IPS DF 19.7 (cell line): ENCODE measurements around the gene TIAM1.

ENCODE experiments used
- DNase-seq: peaks from one replicate; pipeline ENCODE4 v3.0.0-alpha.2; 2013; ENCODE audit warnings: low read depth, low spot score

Gene TIAM1

DNA sequence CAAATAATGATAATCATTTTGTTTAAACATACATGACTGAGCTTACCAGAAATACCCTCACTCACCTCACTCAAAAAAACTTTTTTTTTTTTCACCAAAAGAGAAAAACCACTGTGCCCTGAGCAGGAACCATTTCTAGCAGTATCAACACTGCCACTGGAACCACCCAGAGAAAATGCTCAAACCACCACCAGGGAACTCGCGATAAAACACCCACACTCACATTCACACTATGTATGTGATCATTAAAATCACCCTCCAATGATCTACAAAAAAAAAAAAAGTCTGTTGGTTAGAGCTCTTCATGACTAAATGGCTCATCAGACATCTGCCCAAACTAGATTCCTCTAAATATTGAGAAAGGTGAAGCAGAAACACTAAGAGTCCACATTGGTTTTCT lies 11.5 kb downstream of the TIAM1 start:
- DNase-seq = no peak

DNA sequence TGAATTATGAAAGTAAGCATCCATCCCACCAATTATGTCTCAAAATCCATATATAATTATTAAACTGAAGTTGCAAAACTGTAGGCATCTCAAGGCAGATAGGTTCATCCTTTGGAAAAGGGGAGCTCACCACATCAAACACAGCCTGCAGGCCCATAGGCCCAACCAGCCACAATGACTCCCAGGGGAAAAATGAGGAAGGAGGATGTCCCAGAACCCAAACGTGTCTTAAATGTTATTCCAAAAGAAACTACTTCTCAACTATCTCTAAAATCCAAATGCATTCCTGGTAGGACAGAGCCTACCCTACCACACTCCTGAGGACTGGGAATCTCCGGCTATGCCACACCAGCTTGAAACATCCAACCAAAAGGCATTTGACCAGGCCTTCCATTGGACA lies 12.8 kb downstream of the TIAM1 start:
- no peak for DNase-seq

- no peak for DNase-seq
These were observed 13.9 kb downstream of the TIAM1 start for GRCh38 chr21:31330144-31330483.

DNA sequence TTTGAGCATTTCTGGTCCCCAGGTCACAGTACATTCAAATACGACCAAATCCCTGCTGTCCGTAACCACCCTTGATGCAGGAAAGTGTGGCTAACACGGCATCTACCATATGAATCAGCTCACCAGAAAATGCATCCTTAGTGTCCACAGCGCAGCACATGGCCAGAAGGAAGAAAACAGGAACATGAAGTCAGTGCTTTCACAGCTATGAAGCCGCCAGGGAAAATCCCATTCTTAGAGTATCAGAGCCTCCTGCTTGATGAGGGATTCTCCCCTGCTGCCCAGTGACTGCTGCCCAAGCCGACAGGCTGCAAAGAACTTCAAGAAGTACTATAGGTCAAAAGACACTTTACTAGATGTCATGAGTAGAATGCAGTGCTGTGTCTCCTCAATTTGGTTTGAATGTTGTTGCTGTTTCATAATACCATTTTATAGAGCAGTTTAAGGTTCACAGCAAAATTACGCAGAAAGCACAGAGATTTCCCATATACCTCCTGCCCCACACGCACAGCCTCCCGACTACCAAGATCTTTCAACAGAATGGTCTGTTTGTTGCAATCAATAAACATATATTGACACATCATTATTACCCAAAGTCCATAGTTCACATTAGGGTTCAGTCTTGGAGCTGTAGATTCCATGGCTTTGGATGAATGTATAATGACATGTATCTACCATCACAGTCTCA lies 14.5 kb downstream of the TIAM1 start:
- DNase-seq = no peak

DNA sequence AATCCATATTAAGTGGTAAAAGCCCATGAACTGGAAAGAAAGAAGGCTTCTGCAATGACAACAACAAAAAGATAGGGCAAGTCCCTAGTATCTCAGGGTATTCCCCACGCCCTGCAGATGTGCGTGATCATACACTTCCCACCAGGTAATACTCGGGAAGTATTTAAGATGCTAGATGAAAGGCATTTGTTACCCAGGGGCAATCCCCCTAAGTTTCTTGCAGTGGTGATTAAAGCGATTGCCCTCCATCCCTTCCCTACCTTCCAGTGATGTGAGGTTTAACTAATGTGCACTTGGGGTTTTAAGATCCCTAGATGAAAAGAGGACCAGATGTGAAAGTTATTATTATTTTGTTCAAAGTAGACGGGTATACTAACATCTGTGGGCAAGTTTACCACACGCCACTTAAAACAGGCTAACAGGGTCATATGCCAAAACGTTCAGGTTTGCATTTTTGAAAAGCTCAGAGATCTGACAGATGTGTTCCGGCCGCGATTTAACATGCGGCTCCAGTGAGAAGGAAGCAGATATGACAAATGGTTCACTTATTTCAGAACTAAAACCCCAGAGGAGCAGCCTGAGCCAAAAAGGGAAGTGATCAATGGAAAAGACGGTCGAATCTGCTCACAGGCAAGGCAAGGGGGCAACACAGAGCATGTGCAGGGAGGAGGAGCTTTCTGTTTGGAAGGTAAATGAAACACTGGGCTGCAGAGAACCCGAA lies 17.4 kb downstream of the TIAM1 start:
- DNase-seq = no peak

DNA sequence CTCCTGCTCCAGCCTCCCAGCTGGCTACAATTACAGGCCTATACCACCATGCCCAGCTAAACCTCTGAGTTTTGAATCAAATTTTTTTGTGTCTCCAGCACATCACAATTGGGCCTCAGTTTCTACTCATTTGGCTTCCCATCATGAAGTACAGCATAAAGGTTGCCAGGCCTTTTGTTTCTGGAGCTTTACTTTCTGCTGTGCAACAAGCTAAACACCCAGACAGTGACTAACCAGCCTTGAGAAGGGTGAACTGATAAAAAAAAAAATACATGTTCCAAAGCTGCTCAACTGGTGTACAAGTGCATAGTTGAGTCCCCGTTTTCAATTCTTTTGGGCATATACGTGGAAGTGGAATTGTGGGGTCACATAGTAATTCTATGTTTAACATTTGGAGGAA lies 25.1 kb downstream of the TIAM1 start:
- DNase-seq = no peak

GRCh38 chr21:31317688-31318087 lies 26.4 kb downstream of the TIAM1 start:
- no peak for DNase-seq

GRCh38 chr21:31316488-31317169 lies 27.4 kb downstream of the TIAM1 start:
- DNase-seq = no peak

DNA sequence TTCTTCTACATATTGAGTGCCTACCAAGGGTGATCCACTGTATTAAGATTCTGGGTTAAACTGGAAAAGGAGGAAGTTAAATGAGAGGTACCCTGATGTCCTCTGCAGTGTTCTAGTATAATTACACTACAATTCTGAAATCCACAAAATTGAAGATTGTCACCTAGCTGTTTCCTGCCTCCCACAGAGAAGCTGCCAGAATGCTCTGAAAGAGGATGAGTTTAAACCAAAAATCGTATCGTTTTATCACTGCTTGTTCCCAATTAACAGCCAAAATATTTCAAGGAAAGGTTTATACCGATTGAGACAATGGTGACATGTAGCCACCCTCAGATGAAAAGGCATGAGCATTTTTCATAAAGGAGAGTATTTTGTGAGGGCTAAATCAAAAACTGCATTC lies 28.0 kb downstream of the TIAM1 start:
- no peak for DNase-seq

GRCh38 chr21:31310750-31311149 lies 33.3 kb downstream of the TIAM1 start:
- no peak for DNase-seq

- no peak for DNase-seq
These were observed 35.5 kb downstream of the TIAM1 start for GRCh38 chr21:31308584-31308983.

- DNase-seq = no peak
These were observed 38.2 kb downstream of the TIAM1 start for GRCh38 chr21:31305888-31306287.

GRCh38 chr21:31299291-31300147 lies 44.5 kb downstream of the TIAM1 start:
- DNase-seq = no peak

GRCh38 chr21:31298618-31299269 lies 45.3 kb downstream of the TIAM1 start:
- no peak for DNase-seq

GRCh38 chr21:31297806-31298205 lies 46.3 kb downstream of the TIAM1 start:
- DNase-seq = no peak

DNA sequence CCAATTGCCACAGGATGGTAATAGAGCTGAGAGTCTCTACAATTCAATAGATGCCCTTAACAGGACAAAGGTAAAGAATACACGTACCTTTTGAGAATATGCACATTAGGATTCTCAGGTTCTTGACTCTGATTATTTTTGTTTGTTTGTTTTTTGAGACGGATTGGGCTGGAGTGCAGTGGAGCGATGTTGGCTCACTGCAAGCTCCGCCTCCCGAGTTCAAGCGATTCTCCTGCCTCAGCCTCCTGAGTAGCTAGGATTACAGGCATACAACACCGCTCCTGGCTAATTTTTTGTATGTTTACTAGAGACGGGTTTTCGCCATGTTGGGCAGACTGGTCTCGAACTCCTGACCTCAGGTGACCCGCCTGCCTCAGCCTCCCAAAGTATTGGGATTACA lies 48.4 kb downstream of the TIAM1 start:
- no peak for DNase-seq

- no peak for DNase-seq
These were observed 49.4 kb downstream of the TIAM1 start for GRCh38 chr21:31294691-31295090.

- no peak for DNase-seq
These were observed 50.1 kb downstream of the TIAM1 start for GRCh38 chr21:31293986-31294385.

DNA sequence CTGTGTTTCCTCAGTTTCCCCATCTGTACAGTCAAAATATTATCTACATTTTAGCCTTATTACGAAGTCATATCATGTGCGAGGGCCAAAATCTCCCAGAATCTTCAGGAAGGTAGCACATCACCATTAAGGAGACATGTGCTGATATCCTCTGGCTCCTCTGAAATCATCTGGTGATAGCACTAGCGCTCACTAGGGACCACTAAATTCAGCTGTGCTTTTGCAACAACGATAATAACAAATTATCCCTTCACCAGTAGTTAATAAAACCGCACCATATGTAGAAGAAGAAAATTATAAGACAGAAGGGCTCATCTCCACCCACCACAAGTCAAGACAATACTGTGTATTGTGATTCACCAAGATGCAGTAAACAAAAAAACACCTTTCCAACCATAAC lies 53.3 kb downstream of the TIAM1 start:
- no peak for DNase-seq

- DNase-seq = no peak
These were observed 54.4 kb downstream of the TIAM1 start for GRCh38 chr21:31289702-31290101.

DNA sequence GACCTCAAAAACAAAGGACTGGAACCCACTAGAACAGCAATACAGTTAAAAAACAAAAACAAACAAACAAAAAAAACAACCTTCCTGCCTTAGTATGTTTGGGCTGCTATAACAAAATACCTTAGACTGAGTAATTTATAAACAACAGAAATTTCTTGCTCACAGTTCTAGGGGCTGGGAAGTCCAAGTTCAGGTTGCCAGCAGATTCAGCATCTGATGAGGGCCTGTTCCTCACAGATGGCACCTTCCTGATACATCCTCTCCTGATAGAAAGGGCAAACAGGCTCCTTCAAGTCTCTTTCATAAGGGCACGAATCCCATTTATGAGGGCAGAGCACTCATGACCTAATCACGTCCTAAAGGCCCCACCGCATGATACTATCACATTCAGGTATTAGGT lies 55.9 kb downstream of the TIAM1 start:
- DNase-seq = no peak

DNA sequence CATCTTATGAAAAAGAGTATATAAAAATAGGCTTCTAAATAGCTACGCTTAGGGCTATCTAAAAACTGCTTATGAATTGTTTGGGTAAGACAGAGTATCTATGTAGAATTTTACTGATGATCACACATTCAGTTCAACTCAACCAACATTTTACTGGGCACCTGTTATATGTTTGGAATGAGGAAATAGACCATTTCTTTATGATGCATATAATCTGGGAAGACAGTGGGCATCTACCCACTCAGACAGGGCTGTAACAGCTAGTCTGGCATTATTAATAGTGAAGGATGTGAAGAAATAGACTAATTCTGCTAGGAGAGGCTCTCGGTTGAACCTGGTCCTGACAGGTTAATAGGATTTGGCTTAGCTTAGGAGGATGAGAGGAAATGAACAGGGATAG lies 56.9 kb downstream of the TIAM1 start:
- DNase-seq = no peak
